PC-3 (cell line): ENCODE data around the gene WASHC1. TPM values are rescaled to one million over a fixed set of nuclear protein-coding genes. Genes with fewer than 3 reads are reported as not detected.
"Not testable (repeated sequence)": the region's sequence is repeated elsewhere in the genome, so short reads cannot be mapped to it uniquely, and the experiment has no call there.

ENCODE experiments used
- ATAC-seq: fragments of 200-7000 bp; cut with Tn5 transposase; 2 replicates; pipeline ENCODE4 v1.9.1; 2020; ENCODE audit warnings: mild to moderate bottlenecking, moderate library complexity
- BruUV-seq: library from RNA; stranded (reverse); fragments of 400-500 nt; replicated peaks from 2 replicates; lab custom pipeline; 2021; lab: Mats Ljungman, UMichigan
- CTCF ChIA-PET: fragments of 300-600 bp; sonication (Branson Sonifier 250); formaldehyde crosslinking; loops from one replicate; lab custom pipeline; 2022; ENCODE audit warnings: antibody characterized with exemption; lab: Charles Lee
- POLR2A ChIA-PET: fragments of 300-600 bp; sonication (Branson Sonifier 250); formaldehyde crosslinking; loops from one replicate; lab custom pipeline; 2022; ENCODE audit warnings: antibody characterized with exemption; ENCODE audit not compliant: unreplicated experiment; lab: Charles Lee
- DNase-seq: peaks from one replicate; pipeline ENCODE4 v3.0.0-alpha.2; 2015
- H2AFZ ChIP-seq: fragments of 300-600 bp; sonication (generic); 2 replicates; pipeline ENCODE4 v1.6.0; 2016; ENCODE audit warnings: antibody characterized with exemption, low read length
- H3F3A ChIP-seq: fragments of 300-600 bp; sonication (generic); one replicate; pipeline ENCODE4 v1.6.0; 2017; ENCODE audit warnings: antibody characterized with exemption, low read length, control low read depth, mild to moderate bottlenecking; ENCODE audit not compliant: unreplicated experiment
- H3K27ac ChIP-seq: fragments of 300-600 bp; sonication (generic); 2 replicates; pipeline ENCODE4 v1.5.1; 2016; ENCODE audit warnings: mild to moderate bottlenecking, low read length
- H3K27me3 ChIP-seq: fragments of 300-600 bp; sonication (generic); 2 replicates; pipeline ENCODE4 v1.6.1; 2016; ENCODE audit warnings: low read length, mixed read lengths
- H3K36me3 ChIP-seq: fragments of 300-600 bp; sonication (generic); 2 replicates; pipeline ENCODE4 v1.6.1; 2016; ENCODE audit warnings: low read depth, mixed run types, low read length, mixed read lengths
- H3K4me1 ChIP-seq: fragments of 300-600 bp; sonication (generic); 2 replicates; pipeline ENCODE4 v1.5.1; 2016; ENCODE audit warnings: low read length; ENCODE audit not compliant: insufficient read depth
- H3K4me2 ChIP-seq: fragments of 300-600 bp; sonication (generic); 2 replicates; pipeline ENCODE4 v1.6.0; 2016; ENCODE audit warnings: low read length
- H3K4me3 ChIP-seq: fragments of 300-600 bp; sonication (generic); 2 replicates; pipeline ENCODE4 v1.5.1; 2016; ENCODE audit warnings: mild to moderate bottlenecking, low read length, mixed read lengths
- H3K79me2 ChIP-seq: fragments of 300-600 bp; sonication (generic); 2 replicates; pipeline ENCODE4 v1.6.1; 2017; ENCODE audit warnings: low read length, mixed read lengths
- H3K9ac ChIP-seq: fragments of 300-600 bp; sonication (generic); 2 replicates; pipeline ENCODE4 v1.6.0; 2016; ENCODE audit warnings: mild to moderate bottlenecking, low read length
- H3K9me2 ChIP-seq: fragments of 300-600 bp; sonication (generic); replicated peaks from 2 replicates; pipeline ENCODE4 v1.6.1; 2016; ENCODE audit warnings: mixed run types, low read length, mixed read lengths
- H3K9me3 ChIP-seq: fragments of 300-600 bp; sonication (generic); 2 replicates; pipeline ENCODE4 v1.6.1; 2016; ENCODE audit warnings: low read length, mixed read lengths
- H4K20me1 ChIP-seq: fragments of 300-600 bp; sonication (generic); 2 replicates; pipeline ENCODE4 v1.6.1; 2016; ENCODE audit warnings: low read length, mixed read lengths
- intact Hi-C: fragments of 100-400 bp; cut with micrococcal nuclease; formaldehyde crosslinking; loops from 2 replicates; pipeline ENCODE4 v1.9.0; 2023
- total RNA-seq: library from RNA; depleted of rRNA; stranded (reverse); fragments of >200 nt; gene quantifications from 2 replicates; pipeline ENCODE4 v1.2.3, GENCODE V29; 2014

Gene WASHC1
- total RNA-seq, 1 experiment from 2014 or later, result 22.9 TPM

DNA sequence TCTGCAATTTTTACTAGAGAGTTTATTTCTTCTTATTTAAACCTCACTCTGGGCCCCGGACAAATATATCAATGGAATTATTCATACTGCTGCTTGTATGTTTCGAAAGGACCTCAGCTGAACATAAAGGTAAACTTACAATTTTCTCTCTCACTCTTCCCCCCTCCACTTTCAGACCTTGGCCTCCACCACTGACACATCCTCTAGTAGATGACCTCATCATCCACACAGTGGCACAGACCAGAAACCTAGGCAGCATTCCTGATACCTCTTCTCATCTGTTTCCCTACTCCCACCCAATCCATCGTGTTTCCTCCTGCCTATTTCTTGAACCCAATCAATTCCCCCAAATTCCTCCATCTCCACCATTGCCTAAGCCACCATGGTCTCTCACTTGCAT lies 15.2 kb upstream of the WASHC1 start:
- CTCF ChIA-PET, H4K20me1 ChIP-seq, H3K9ac ChIP-seq, POLR2A ChIA-PET, H3K79me2 ChIP-seq, H3K27ac ChIP-seq, H3K4me1 ChIP-seq, H3K36me3 ChIP-seq, H3K4me2 ChIP-seq, intact Hi-C loops, H3K27me3 ChIP-seq, H3K4me3 ChIP-seq, H3K9me3 ChIP-seq, H3K9me2 ChIP-seq, H3F3A ChIP-seq, H2AFZ ChIP-seq: not testable (repeated sequence)
- DNase-seq (peak; percentile 2), ATAC-seq (peak; percentile 37; the same call in 1 of the 2 replicates)
- BruUV-seq, result TSS peak; percentile 33

DNA sequence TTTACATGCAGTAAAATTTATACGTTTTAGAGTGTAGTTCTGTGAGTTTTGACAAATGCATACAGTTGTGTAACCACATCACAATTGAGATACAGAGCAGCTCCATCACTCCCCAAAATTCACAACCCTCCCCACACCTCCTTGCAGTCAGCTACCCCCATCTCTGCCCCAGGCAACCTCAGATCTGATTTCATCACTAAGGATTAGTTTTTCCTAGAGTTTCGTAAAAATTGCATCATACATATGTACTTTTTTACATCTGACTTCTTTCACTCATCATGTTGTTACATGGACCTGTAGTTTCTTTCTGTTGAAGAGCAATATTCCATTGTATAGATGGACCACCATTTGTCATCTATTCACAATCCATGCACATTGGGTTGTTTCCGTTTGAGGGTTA lies 14.4 kb upstream of the WASHC1 start:
- H3K36me3 ChIP-seq, H3K4me2 ChIP-seq, POLR2A ChIA-PET, H3F3A ChIP-seq, ATAC-seq, H3K4me1 ChIP-seq, H4K20me1 ChIP-seq, H3K9me3 ChIP-seq, intact Hi-C loops, H3K4me3 ChIP-seq, CTCF ChIA-PET, H3K9me2 ChIP-seq, H3K27me3 ChIP-seq, BruUV-seq, DNase-seq, H3K27ac ChIP-seq, H3K79me2 ChIP-seq, H3K9ac ChIP-seq, H2AFZ ChIP-seq: not testable (repeated sequence)

DNA sequence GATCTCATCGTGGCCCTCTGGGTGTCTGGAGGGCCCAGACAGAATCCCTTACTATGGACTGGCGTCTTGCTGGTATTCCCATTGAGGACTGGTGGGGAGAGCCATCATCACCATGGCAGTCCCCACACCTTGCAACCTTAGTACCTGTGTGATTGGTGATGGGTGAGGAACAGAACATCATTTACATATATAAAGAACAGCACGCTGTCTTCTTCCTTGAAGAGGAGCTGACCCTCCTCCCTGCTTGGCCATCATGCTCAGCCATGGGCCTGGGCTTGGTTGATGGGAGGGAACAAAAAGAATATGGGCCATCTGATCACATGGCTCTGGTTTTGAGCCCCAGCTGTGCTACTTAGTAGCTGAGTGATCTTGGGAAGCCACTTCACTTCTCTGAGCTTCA lies 13.9 kb upstream of the WASHC1 start:
- H3K9me3 ChIP-seq, ATAC-seq, H4K20me1 ChIP-seq, H3F3A ChIP-seq, H3K9ac ChIP-seq, BruUV-seq, H3K4me3 ChIP-seq, CTCF ChIA-PET, H3K27ac ChIP-seq, H3K27me3 ChIP-seq, H3K9me2 ChIP-seq, H3K79me2 ChIP-seq, POLR2A ChIA-PET, H2AFZ ChIP-seq, H3K4me2 ChIP-seq, DNase-seq, intact Hi-C loops, H3K36me3 ChIP-seq, H3K4me1 ChIP-seq: not testable (repeated sequence)

DNA sequence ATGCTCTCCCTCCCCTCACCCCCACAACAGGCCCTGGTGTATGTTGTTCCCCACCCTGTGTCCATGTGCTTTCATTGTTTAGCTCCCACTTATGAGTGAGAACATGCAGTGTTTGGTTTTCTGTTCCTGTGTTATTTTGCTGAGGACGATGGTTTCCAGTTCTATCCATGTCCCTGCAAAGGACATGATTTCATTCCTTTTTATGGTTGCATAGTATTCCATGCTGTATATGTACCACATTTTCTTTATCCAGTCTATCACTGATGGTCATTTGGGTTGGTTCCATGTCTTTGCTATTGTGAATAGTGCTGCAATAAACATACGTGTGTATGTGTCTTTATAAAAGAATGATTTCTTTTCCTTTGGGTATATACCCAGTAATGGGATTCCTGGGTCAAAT lies 12.6 kb upstream of the WASHC1 start:
- H3K4me1 ChIP-seq, H2AFZ ChIP-seq, H3K79me2 ChIP-seq, intact Hi-C loops, H3K4me3 ChIP-seq, DNase-seq, H3K9me3 ChIP-seq, CTCF ChIA-PET, H3K9ac ChIP-seq, H3K9me2 ChIP-seq, H3K27ac ChIP-seq, H3K27me3 ChIP-seq, H3F3A ChIP-seq, ATAC-seq, H3K36me3 ChIP-seq, H4K20me1 ChIP-seq, POLR2A ChIA-PET, BruUV-seq, H3K4me2 ChIP-seq: not testable (repeated sequence)

DNA sequence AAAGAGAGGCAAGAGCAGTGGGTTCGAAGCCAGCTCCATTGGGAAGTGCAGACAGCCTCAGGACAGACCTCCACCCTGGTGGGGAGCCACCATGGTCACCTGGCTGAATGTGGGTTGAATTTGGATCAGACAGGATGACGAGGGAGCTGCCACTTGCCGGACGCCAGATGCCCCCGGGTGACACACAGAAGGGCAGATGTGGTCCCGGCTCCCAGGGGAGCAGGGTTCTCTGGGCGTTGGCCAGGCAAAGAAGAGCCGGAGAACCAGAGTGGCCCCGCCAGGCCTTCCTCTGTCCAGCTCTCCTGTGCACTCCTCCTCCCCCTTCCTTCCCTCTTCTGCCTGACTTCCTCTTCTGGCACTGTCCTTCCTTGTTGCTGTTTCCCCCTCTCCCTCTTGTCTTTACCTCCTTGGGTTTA lies 12.0 kb upstream of the WASHC1 start:
- not testable (repeated sequence) for BruUV-seq

DNA sequence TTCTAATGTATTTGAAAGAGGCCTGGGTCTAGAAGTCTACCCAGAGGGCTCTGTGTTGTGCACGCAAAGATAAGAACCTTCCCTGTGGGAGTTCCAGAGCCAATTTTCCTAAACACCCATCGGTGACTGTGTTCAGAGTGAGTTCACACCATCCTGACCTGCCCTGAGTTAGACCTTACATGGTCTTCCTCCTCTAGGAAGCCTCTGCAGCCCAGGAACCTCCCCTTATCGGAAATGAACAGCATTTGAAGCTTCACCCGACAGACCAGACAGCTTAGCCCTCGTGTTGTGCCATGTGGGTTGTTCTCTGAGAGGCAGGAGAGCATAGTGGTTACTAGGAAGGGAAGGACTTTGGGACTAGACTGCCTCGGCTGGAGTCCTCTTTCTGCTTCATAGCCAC lies 3.1 kb upstream of the WASHC1 start:
- CTCF ChIA-PET, H3K79me2 ChIP-seq, H3K4me2 ChIP-seq, H4K20me1 ChIP-seq, H3K4me1 ChIP-seq, H3K27me3 ChIP-seq, DNase-seq, intact Hi-C loops, H2AFZ ChIP-seq, H3K4me3 ChIP-seq, ATAC-seq, H3K36me3 ChIP-seq, H3K27ac ChIP-seq, H3K9me3 ChIP-seq, H3K9ac ChIP-seq, H3F3A ChIP-seq, POLR2A ChIA-PET, BruUV-seq, H3K9me2 ChIP-seq: not testable (repeated sequence)

More for the DNA sequence above, 12.0 kb upstream of the WASHC1 start:
- CTCF ChIA-PET, H3K9me3 ChIP-seq, H3K4me3 ChIP-seq, intact Hi-C loops, H3K4me1 ChIP-seq, H3K27me3 ChIP-seq, POLR2A ChIA-PET, H3F3A ChIP-seq, H2AFZ ChIP-seq, H3K4me2 ChIP-seq, ATAC-seq, DNase-seq, H4K20me1 ChIP-seq, H3K27ac ChIP-seq, H3K36me3 ChIP-seq, H3K9ac ChIP-seq, H3K9me2 ChIP-seq, H3K79me2 ChIP-seq: not testable (repeated sequence)

DNA sequence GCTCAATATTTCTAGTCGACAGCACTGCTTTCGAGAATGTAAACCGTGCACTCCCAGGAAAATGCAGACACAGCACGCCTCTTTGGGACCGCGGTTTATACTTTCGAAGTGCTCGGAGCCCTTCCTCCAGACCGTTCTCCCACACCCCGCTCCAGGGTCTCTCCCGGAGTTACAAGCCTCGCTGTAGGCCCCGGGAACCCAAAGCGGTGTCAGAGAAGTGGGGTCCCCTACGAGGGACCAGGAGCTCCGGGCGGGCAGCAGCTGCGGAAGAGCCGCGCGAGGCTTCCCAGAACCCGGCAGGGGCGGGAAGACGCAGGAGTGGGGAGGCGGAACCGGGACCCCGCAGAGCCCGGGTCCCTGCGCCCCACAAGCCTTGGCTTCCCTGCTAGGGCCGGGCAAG lies 481 bp downstream of the WASHC1 start:
- H3K27me3 ChIP-seq, H3K4me2 ChIP-seq, CTCF ChIA-PET, POLR2A ChIA-PET, H3F3A ChIP-seq, H3K4me1 ChIP-seq, DNase-seq, H3K36me3 ChIP-seq, H2AFZ ChIP-seq, H3K9me3 ChIP-seq, BruUV-seq, H3K9ac ChIP-seq, intact Hi-C loops, H3K27ac ChIP-seq, H3K9me2 ChIP-seq, ATAC-seq, H4K20me1 ChIP-seq, H3K79me2 ChIP-seq: not testable (repeated sequence)
- H3K4me3 ChIP-seq, result peak overlapping the region; percentile 59
